Chondrocyte (in vitro differentiated cells): ENCODE data around the gene MED13L. TPM values are rescaled to one million over a fixed set of nuclear protein-coding genes. Genes with fewer than 3 reads are reported as not detected.

ENCODE experiments used
- DNase-seq: peaks from one replicate; pipeline ENCODE4 v3.0.0; 2021; ENCODE audit warnings: mixed read lengths, low spot score
- H3K27ac Mint-ChIP-seq: one replicate; pipeline ENCODE4 v1.8.0; 2021; ENCODE audit warnings: mild to moderate bottlenecking, moderate library complexity, mixed read lengths; ENCODE audit not compliant: unreplicated experiment
- H3K27me3 Mint-ChIP-seq: 2 replicates; pipeline ENCODE4 v1.8.0; 2021; ENCODE audit warnings: low read depth, mixed read lengths
- H3K36me3 Mint-ChIP-seq: 2 replicates; pipeline ENCODE4 v1.8.0; 2021; ENCODE audit warnings: low read depth, mixed read lengths
- H3K4me1 Mint-ChIP-seq: 2 replicates; pipeline ENCODE4 v1.8.0; 2021; ENCODE audit warnings: low read depth, mild to moderate bottlenecking, mixed read lengths
- H3K4me3 Mint-ChIP-seq: one replicate; pipeline ENCODE4 v1.8.0; 2021; ENCODE audit warnings: mild to moderate bottlenecking, moderate library complexity, mixed read lengths; ENCODE audit not compliant: unreplicated experiment
- H3K9me3 Mint-ChIP-seq: 2 replicates; pipeline ENCODE4 v1.8.0; 2021; ENCODE audit warnings: low read depth, mixed read lengths
- total RNA-seq: library from RNA; stranded (reverse); gene quantifications from 3 replicates; pipeline ENCODE4 v1.2.1, GENCODE V29; 2021
- TF ChIP-seq, protein P1 (sequence below): fragments of 200-600 bp; sonication (generic); IDR thresholded peaks from 2 replicates; pipeline ENCODE4 v1.5.0; 2021; ENCODE audit warnings: antibody characterized with exemption, mild to moderate bottlenecking, moderate library complexity

The MED13L gene
- total RNA-seq, 1 donor from 2014 or later: 162 TPM

DNA sequence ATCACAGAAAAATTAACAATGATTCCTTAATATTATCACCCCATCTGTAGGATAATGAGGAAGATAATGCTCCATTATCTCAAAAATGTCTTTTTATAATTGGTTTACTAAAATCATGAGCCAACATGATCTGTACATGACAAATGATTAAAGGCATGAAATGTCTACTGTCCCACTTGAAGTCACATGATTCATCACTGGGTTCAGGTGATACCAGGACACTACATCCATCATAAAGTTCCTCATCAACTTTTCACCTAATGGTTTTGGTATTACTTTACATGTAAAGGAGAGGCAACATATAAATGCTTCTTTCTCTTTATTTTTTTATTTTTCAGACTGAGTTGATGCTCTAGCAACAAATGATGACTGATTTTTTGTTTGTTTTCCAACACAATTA, 313.3 kb downstream of the MED13L start:
- TF ChIP-seq, protein P1, sequence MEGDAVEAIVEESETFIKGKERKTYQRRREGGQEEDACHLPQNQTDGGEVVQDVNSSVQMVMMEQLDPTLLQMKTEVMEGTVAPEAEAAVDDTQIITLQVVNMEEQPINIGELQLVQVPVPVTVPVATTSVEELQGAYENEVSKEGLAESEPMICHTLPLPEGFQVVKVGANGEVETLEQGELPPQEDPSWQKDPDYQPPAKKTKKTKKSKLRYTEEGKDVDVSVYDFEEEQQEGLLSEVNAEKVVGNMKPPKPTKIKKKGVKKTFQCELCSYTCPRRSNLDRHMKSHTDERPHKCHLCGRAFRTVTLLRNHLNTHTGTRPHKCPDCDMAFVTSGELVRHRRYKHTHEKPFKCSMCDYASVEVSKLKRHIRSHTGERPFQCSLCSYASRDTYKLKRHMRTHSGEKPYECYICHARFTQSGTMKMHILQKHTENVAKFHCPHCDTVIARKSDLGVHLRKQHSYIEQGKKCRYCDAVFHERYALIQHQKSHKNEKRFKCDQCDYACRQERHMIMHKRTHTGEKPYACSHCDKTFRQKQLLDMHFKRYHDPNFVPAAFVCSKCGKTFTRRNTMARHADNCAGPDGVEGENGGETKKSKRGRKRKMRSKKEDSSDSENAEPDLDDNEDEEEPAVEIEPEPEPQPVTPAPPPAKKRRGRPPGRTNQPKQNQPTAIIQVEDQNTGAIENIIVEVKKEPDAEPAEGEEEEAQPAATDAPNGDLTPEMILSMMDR: no peak
- peaks cover 44% of the 10 kb centered on the region for H3K4me1 Mint-ChIP-seq
- DNase-seq: no peak
- H3K4me3 Mint-ChIP-seq: no peak overlapping the region
- peak overlapping the region; percentile 77 for H3K27ac Mint-ChIP-seq
- no peaks in the 10 kb centered on the region for H3K9me3 Mint-ChIP-seq
- no peaks in the 10 kb centered on the region for H3K27me3 Mint-ChIP-seq
- peaks cover 41% of the 10 kb centered on the region for H3K36me3 Mint-ChIP-seq

DNA sequence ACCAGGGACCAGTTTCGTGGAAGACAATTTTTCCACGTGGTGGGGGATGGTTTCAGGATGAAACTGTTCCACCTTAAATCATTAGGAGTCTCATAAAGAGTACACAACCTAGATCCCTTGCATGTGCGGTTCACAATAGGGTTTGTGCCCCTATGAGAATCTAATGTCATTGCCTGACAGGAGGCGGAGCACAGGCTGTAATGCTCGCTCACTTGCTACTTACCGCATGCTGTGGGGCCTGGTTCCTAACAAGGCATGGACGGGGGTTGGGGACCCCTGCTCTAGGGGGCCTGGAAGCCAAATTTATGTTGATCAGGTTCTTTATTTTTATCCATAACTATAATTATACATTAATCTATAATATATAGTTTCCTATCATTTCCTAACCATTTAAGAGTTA, 315.3 kb downstream of the MED13L start:
- DNase-seq: no peak
- Mint-ChIP-seq H3K4me3 (no peak overlapping the region), H3K27me3 (no peaks in the 10 kb centered on the region), H3K36me3 (peaks cover 34% of the 10 kb centered on the region), H3K27ac (peak overlapping the region; percentile 96), H3K4me1 (peaks cover 35% of the 10 kb centered on the region), H3K9me3 (no peaks in the 10 kb centered on the region)
- TF ChIP-seq, protein P1: no peak

DNA sequence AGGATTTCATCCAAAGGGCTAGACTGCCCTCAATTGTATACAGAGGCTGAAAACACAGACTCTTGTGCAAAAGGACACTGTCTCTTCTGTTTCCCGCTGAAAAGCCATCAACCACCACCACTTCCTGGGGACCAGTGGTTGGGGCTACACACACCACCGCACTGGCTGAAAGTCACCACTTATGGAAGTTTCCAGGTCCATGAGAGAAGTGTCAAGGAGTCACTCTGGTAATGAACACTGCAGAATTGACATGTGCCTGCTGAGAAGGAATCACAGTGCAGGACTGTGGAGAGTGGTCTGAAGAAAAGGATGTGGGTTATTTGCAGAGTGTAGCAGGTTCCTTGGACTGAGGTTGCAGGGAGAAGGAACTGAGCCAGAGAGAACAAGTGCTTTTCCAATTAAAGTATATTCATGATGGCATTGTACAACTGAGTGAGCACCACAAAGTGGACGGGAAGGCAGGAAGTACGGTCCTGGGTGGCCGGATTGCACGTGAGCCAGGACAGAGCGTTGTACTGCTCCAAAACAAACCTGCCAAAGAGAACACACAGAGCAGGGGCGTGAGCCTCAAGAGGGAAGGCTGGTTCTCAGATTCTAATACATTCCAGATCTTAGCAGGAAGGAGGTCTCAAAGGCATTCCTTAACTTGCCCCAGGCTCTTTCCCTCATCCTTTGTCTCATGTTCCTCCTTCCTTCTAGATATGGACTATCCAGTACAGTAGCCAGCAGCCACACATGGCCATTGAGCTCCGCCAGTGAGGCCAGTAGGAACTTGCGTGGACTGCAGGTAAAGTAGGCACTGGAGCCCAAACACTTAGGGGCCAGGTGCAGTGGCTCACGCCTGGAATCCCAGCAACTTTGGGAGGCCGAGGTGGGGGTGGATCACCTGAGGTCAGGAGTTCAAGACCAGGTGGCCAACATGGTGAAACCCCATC, 316.4 kb downstream of the MED13L start:
- no peaks in the 10 kb centered on the region for H3K9me3 Mint-ChIP-seq

DNA sequence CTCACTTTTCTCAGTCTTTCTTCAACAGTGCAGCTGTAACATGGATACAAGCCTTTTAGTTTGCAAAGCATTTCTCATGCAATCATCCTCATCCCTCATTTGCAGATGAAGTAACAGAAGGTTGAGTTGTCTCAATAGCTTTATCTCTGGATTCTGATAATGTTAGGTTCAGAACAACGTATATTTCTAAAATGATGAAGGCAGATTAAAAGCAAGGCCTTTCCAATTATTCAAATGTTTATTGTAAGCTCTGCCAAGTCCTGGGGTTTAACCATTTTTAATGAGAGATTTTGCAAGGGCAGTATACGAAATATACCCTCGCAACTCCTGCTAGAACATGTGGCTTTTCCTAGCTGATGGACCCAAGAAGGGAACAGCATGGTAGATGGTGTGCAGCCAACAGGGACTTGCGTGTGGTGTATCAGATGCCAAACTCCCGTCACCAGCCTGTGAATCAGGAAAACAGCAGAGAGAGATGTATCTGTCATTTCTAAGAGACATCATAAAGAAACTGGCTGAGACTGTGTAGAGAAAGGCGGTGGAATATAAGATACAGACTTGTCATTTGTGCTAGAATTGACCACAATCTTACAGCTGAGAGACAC, 319.7 kb downstream of the MED13L start:
- H3K36me3 Mint-ChIP-seq: peaks cover 18% of the 10 kb centered on the region

More for the DNA sequence above, 316.4 kb downstream of the MED13L start:
- H3K36me3 Mint-ChIP-seq: peaks cover 31% of the 10 kb centered on the region
- TF ChIP-seq, protein P1: no peak
- no peaks in the 10 kb centered on the region for H3K27me3 Mint-ChIP-seq
- peak overlapping the region; percentile 77 for H3K27ac Mint-ChIP-seq
- no peak overlapping the region for H3K4me3 Mint-ChIP-seq
- H3K4me1 Mint-ChIP-seq: peaks cover 35% of the 10 kb centered on the region
- no peak for DNase-seq

DNA sequence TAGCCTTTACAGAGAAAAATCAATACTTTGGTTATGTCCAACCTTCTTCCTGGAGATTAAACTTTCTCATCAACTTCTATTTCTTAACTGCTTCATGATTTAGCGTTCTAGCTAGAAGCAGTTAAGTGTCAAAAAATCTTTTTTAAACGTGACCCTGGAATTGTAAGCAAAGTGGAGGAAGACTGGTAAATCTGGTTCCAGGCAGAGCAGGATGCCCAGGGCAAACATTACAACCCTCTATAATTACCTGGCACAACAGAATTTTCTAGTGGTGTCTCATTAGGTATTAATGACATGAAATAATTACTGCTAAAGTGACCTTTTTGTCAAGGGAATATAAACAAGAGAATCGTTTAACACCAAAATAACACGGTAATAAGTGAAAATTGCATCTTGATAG, 320.8 kb downstream of the MED13L start:
- no peak overlapping the region for H3K27ac Mint-ChIP-seq
- H3K4me1 Mint-ChIP-seq: peaks cover 12% of the 10 kb centered on the region

More for the DNA sequence above, 319.7 kb downstream of the MED13L start:
- Mint-ChIP-seq H3K9me3 (no peaks in the 10 kb centered on the region), H3K27me3 (no peaks in the 10 kb centered on the region), H3K27ac (no peak overlapping the region), H3K4me3 (no peak overlapping the region), H3K4me1 (peaks cover 20% of the 10 kb centered on the region)
- DNase-seq: no peak
- TF ChIP-seq, protein P1: no peak

More for the DNA sequence above, 320.8 kb downstream of the MED13L start:
- Mint-ChIP-seq H3K9me3 (no peaks in the 10 kb centered on the region), H3K4me3 (no peak overlapping the region), H3K36me3 (peaks cover 21% of the 10 kb centered on the region), H3K27me3 (no peaks in the 10 kb centered on the region)
- TF ChIP-seq, protein P1: no peak
- no peak for DNase-seq
